D721Med (cell line): Measurements from ENCODE around the gene SRPX.

Experiments
- DNase-seq: peaks from one replicate; pipeline ENCODE4 v3.0.0; 2011; ENCODE audit warnings: low spot score; ENCODE audit not compliant: insufficient read length
- FAIRE-seq: peaks from 2 replicates; lab custom pipeline; 2011; peaks lifted over from hg19 to GRCh38; lab: Jason Lieb, UNC
- CTCF ChIP-seq: IDR thresholded peaks from 2 replicates; pipeline ENCODE4 v1.5.1; 2012; ENCODE audit warnings: mild to moderate bottlenecking, control low read depth; ENCODE audit not compliant: insufficient read depth; ENCODE audit errors: missing control alignments

The SRPX gene

GRCh38 chrX:38183596-38183995 lies 37.1 kb downstream of the SRPX start:
- DNase-seq (no peak), FAIRE-seq (no peak)
- TF ChIP-seq CTCF: no peak

- DNase-seq (no peak), FAIRE-seq (no peak)
- TF ChIP-seq CTCF: no peak
Measured at GRCh38 chrX:38181357-38181756, 39.3 kb downstream of the SRPX start.

GRCh38 chrX:38178396-38178795 lies 42.3 kb downstream of the SRPX start:
- FAIRE-seq (no peak), DNase-seq (no peak)
- no peak for TF ChIP-seq CTCF

GRCh38 chrX:38175139-38175538 lies 45.5 kb downstream of the SRPX start:
- FAIRE-seq: no peak
- DNase-seq: peak; percentile 23
- TF ChIP-seq CTCF: peak; percentile 62

GRCh38 chrX:38172596-38172995 lies 48.1 kb downstream of the SRPX start:
- no peak for TF ChIP-seq CTCF
- DNase-seq (no peak), FAIRE-seq (no peak)

GRCh38 chrX:38170556-38170955 lies 50.1 kb downstream of the SRPX start:
- DNase-seq (no peak), FAIRE-seq (no peak)
- no peak for TF ChIP-seq CTCF

- FAIRE-seq (no peak), DNase-seq (no peak)
- TF ChIP-seq CTCF: peak; percentile 54
Measured at GRCh38 chrX:38166478-38167083, 54.1 kb downstream of the SRPX start.
